Adrenal gland (tissue), 5 donors: ENCODE measurements around the gene NUP93.

Experiments
- POLR2A ChIP-seq, 2 donors: fragments of 450-650 bp; IDR thresholded peaks; one replicate each; pipeline ENCODE4 v1.6.1; 2017; ENCODE audit warnings: antibody characterized with exemption in 2 of 2, mild to moderate bottlenecking in 2 of 2, moderate library complexity in 1 of 2
- TF ChIP-seq, protein P1 (sequence below), 6 experiments: fragments of 450-650 bp in 4 of 6; fragments of 200-600 bp in 2 of 6; sonication (generic) in 1 of 6; IDR thresholded peaks; 1 replicate in 5 of 6; 2 replicates in 1 of 6; pipeline versions ENCODE4 v1.5.1 to v1.8.0; 2016 to 2021; ENCODE audit warnings: antibody characterized with exemption in 6 of 6, mild to moderate bottlenecking in 2 of 6, moderate library complexity in 1 of 6
- donor health status: DM: no; HTN: no; CAD: no.

DNA sequence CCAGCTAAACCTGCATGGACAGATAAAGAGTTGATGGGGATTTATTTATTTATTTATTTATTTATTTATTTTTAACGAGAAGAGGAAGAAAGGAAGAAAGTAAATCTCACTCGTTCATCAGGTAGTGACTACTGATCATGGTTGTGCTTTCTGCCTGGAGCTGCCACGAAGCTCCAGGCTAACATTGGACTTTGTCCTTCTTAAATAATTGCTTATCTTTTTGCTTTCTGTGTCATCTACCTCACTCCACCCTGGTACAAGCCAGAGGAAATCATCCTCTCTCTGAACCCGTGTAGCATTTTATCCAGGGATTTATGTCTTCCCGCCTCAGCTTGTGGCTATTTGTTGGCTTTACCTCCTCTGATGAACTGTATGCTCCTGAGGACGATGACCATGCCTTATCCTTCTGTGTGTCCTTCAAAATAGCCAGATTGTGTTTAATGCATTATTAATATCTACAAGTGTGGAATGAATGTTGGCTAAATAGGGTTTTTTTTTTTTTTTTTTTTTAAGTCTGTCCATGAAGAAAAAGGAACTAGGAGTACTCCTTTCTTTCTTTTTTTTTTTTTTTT lies 127.0 kb downstream of the NUP93 start:
- TF ChIP-seq POLR2A (IDR thresholded peaks at IDR 0.05) = no peak
- TF ChIP-seq, protein P1, sequence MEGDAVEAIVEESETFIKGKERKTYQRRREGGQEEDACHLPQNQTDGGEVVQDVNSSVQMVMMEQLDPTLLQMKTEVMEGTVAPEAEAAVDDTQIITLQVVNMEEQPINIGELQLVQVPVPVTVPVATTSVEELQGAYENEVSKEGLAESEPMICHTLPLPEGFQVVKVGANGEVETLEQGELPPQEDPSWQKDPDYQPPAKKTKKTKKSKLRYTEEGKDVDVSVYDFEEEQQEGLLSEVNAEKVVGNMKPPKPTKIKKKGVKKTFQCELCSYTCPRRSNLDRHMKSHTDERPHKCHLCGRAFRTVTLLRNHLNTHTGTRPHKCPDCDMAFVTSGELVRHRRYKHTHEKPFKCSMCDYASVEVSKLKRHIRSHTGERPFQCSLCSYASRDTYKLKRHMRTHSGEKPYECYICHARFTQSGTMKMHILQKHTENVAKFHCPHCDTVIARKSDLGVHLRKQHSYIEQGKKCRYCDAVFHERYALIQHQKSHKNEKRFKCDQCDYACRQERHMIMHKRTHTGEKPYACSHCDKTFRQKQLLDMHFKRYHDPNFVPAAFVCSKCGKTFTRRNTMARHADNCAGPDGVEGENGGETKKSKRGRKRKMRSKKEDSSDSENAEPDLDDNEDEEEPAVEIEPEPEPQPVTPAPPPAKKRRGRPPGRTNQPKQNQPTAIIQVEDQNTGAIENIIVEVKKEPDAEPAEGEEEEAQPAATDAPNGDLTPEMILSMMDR (IDR thresholded peaks at IDR 0.05) = no peak
